ENCODE results near the gene BMP15.

Gene BMP15

GRCh38 chrX:50877310-50877709 lies 33.2 kb upstream of the BMP15 start:
- no peak for TF ChIP-seq CTCF (IDR thresholded peaks at IDR 0.05; ENCODE audit: insufficient read depth, low read length, poor library complexity, severe bottlenecking)
- no peak for DNase-seq (ENCODE audit: extremely low read depth, insufficient read length)
- Histone ChIP-seq H3K4me3 (replicated peaks; ENCODE audit: low read depth, low read length) (no peak overlapping the region), H3K27me3 (replicated peaks; ENCODE audit: control insufficient read depth, insufficient read depth, low read length) (no peaks in the 10 kb centered on the region; the same call in 1 of the 2 replicates), H3K36me3 (ENCODE audit: control insufficient read depth, insufficient read depth, low read length) (no peaks in the 10 kb centered on the region)

GRCh38 chrX:50881028-50881427 lies 29.5 kb upstream of the BMP15 start:
- no peaks in the 10 kb centered on the region for H3K36me3 ChIP-seq (ENCODE audit: control insufficient read depth, insufficient read depth, low read length)
- no peaks in the 10 kb centered on the region; the same call in 1 of the 2 replicates for H3K27me3 ChIP-seq (replicated peaks; ENCODE audit: control insufficient read depth, insufficient read depth, low read length)
- no peak overlapping the region for H3K4me3 ChIP-seq (replicated peaks; ENCODE audit: low read depth, low read length)
- no peak for TF ChIP-seq CTCF (IDR thresholded peaks at IDR 0.05; ENCODE audit: insufficient read depth, low read length, poor library complexity, severe bottlenecking)
- DNase-seq (ENCODE audit: extremely low read depth, insufficient read length), result no peak

GRCh38 chrX:50888884-50889283 lies 21.7 kb upstream of the BMP15 start:
- H3K36me3 ChIP-seq (ENCODE audit: control insufficient read depth, insufficient read depth, low read length), result no peaks in the 10 kb centered on the region
- TF ChIP-seq CTCF (IDR thresholded peaks at IDR 0.05; ENCODE audit: insufficient read depth, low read length, poor library complexity, severe bottlenecking), result no peak
- H3K27me3 ChIP-seq (replicated peaks; ENCODE audit: control insufficient read depth, insufficient read depth, low read length), result no peaks in the 10 kb centered on the region; the same call in 1 of the 2 replicates
- H3K4me3 ChIP-seq (replicated peaks; ENCODE audit: low read depth, low read length), result no peak overlapping the region
- DNase-seq (ENCODE audit: extremely low read depth, insufficient read length), result no peak

- H3K4me3 ChIP-seq (replicated peaks; ENCODE audit: low read depth, low read length), result no peak overlapping the region
- DNase-seq (ENCODE audit: extremely low read depth, insufficient read length), result no peak
- TF ChIP-seq CTCF (IDR thresholded peaks at IDR 0.05; ENCODE audit: insufficient read depth, low read length, poor library complexity, severe bottlenecking), result no peak
- no peaks in the 10 kb centered on the region for H3K36me3 ChIP-seq (ENCODE audit: control insufficient read depth, insufficient read depth, low read length)
- H3K27me3 ChIP-seq (replicated peaks; ENCODE audit: control insufficient read depth, insufficient read depth, low read length), result no peaks in the 10 kb centered on the region
Measured at GRCh38 chrX:50889582-50889981, 21.0 kb upstream of the BMP15 start.

GRCh38 chrX:50893047-50893446 lies 17.5 kb upstream of the BMP15 start:
- H3K27me3 ChIP-seq (replicated peaks; ENCODE audit: control insufficient read depth, insufficient read depth, low read length), result no peaks in the 10 kb centered on the region
- no peaks in the 10 kb centered on the region for H3K36me3 ChIP-seq (ENCODE audit: control insufficient read depth, insufficient read depth, low read length)
- no peak for TF ChIP-seq CTCF (IDR thresholded peaks at IDR 0.05; ENCODE audit: insufficient read depth, low read length, poor library complexity, severe bottlenecking)
- no peak overlapping the region for H3K4me3 ChIP-seq (replicated peaks; ENCODE audit: low read depth, low read length)
- DNase-seq (ENCODE audit: extremely low read depth, insufficient read length), result no peak

GRCh38 chrX:50893466-50893865 lies 17.1 kb upstream of the BMP15 start:
- DNase-seq (ENCODE audit: extremely low read depth, insufficient read length), result no peak
- Histone ChIP-seq H3K4me3 (replicated peaks; ENCODE audit: low read depth, low read length) (no peak overlapping the region), H3K27me3 (replicated peaks; ENCODE audit: control insufficient read depth, insufficient read depth, low read length) (no peaks in the 10 kb centered on the region), H3K36me3 (ENCODE audit: control insufficient read depth, insufficient read depth, low read length) (no peaks in the 10 kb centered on the region)
- no peak for TF ChIP-seq CTCF (IDR thresholded peaks at IDR 0.05; ENCODE audit: insufficient read depth, low read length, poor library complexity, severe bottlenecking)
